NOMO-1 (cell line): ENCODE measurements around the gene BAMBI.
"Not testable (repeated sequence)": the region's sequence is repeated elsewhere in the genome, so short reads cannot be mapped to it uniquely, and the experiment has no call there.

Experiments used
- DNase-seq, 2 experiments: peaks; one replicate each; lab custom pipeline; 2025; ENCODE audit not compliant: unreplicated experiment in 2 of 2; lab: John Stamatoyannopoulos, UW

The BAMBI gene

GRCh38 chr10:28676968-28677887 lies at the start of gene BAMBI:
TSS of gene BAMBI (plus strand) at chr10:28677521. CDS start at chr10:28677898, 377 bp downstream.
- peak; percentile 84 to 98 for DNase-seq

- DNase-seq: peak; percentile 50 to 55
Observed at GRCh38 chr10:28628184-28628893, 49.0 kb upstream of the BAMBI start.

- no peak for DNase-seq
Observed at GRCh38 chr10:28631896-28632583, 45.3 kb upstream of the BAMBI start.

GRCh38 chr10:28632584-28632945 lies 44.8 kb upstream of the BAMBI start:
- no peak for DNase-seq

GRCh38 chr10:28633750-28634149 lies 43.6 kb upstream of the BAMBI start:
- no peak for DNase-seq

- DNase-seq: no peak
Observed at GRCh38 chr10:28637346-28637745, 40.0 kb upstream of the BAMBI start.

- no peak for DNase-seq
Observed at GRCh38 chr10:28638392-28638791, 38.9 kb upstream of the BAMBI start.

GRCh38 chr10:28640551-28640950 lies 36.8 kb upstream of the BAMBI start:
- no peak for DNase-seq

- no peak for DNase-seq
Observed at GRCh38 chr10:28644647-28645046, 32.7 kb upstream of the BAMBI start.

- no peak for DNase-seq
Observed at GRCh38 chr10:28652106-28652505, 25.2 kb upstream of the BAMBI start.

GRCh38 chr10:28652703-28653102 lies 24.6 kb upstream of the BAMBI start:
- DNase-seq: no peak

- DNase-seq: not testable (repeated sequence)
Observed at GRCh38 chr10:28658824-28659223, 18.5 kb upstream of the BAMBI start.

GRCh38 chr10:28661035-28661434 lies 16.3 kb upstream of the BAMBI start:
- peak in 1 of 2 experiments; percentile 13 for DNase-seq

- DNase-seq: peak; percentile 34 to 67
Observed at GRCh38 chr10:28663576-28664368, 13.5 kb upstream of the BAMBI start.

GRCh38 chr10:28664369-28664740 lies 13.0 kb upstream of the BAMBI start:
- DNase-seq: no peak

- DNase-seq: no peak
Observed at GRCh38 chr10:28666751-28667467, 10.4 kb upstream of the BAMBI start.

GRCh38 chr10:28668363-28669226 lies 8.7 kb upstream of the BAMBI start:
- no peak for DNase-seq

GRCh38 chr10:28669227-28670173 lies 7.8 kb upstream of the BAMBI start:
- DNase-seq: no peak
